Activated CD8-positive, alpha-beta memory T cell treated with anti-CD3 and anti-CD28 coated beads, Interleukin-2, amount 10 ng/mL, durations not matched to agents 7 days and 5 days (primary cell): ENCODE measurements around the gene FAM120A. TPM values are rescaled to one million over a fixed set of nuclear protein-coding genes. Genes with fewer than 3 reads are reported as not detected.
A peak's percentile ranks its signal among the peaks of the same experiment; 100 is the strongest.

Experiments used
- ATAC-seq: fragments of 150-1000 bp; cut with Tn5 transposase; one replicate; pipeline ENCODE4 v1.10.0; 2021; ENCODE audit warnings: moderate library complexity
- CTCF ChIA-PET: fragments of 350-600 bp; sonication (Branson Sonifier 250); formaldehyde crosslinking; loops from one replicate; lab custom pipeline; 2021; ENCODE audit warnings: antibody characterized with exemption; lab: Charles Lee
- DNase-seq: peaks from one replicate; pipeline ENCODE4 v3.0.0-alpha.2; 2020
- H3K27ac Mint-ChIP-seq: one replicate; pipeline ENCODE4 v1.8.0; 2021; ENCODE audit warnings: mild to moderate bottlenecking, mixed read lengths
- H3K27me3 Mint-ChIP-seq: one replicate; pipeline ENCODE4 v1.8.0; 2021; ENCODE audit warnings: mixed read lengths
- H3K36me3 Mint-ChIP-seq: one replicate; pipeline ENCODE4 v1.8.0; 2021; ENCODE audit warnings: mild to moderate bottlenecking, mixed read lengths
- H3K4me1 Mint-ChIP-seq: one replicate; pipeline ENCODE4 v1.8.0; 2021; ENCODE audit warnings: mixed read lengths
- H3K4me3 Mint-ChIP-seq: one replicate; pipeline ENCODE4 v1.8.0; 2021; ENCODE audit warnings: mild to moderate bottlenecking, moderate library complexity, mixed read lengths
- H3K9me3 Mint-ChIP-seq: one replicate; pipeline ENCODE4 v1.8.0; 2022; ENCODE audit warnings: low read depth, mixed read lengths
- total RNA-seq, 2 experiments: library from RNA; stranded (reverse); gene quantifications; one replicate each; pipeline ENCODE4 v1.2.3, GENCODE V29; 2021

FAM120A gene
- total RNA-seq, 2 experiments from 2014 or later: 143 to 155 TPM

DNA sequence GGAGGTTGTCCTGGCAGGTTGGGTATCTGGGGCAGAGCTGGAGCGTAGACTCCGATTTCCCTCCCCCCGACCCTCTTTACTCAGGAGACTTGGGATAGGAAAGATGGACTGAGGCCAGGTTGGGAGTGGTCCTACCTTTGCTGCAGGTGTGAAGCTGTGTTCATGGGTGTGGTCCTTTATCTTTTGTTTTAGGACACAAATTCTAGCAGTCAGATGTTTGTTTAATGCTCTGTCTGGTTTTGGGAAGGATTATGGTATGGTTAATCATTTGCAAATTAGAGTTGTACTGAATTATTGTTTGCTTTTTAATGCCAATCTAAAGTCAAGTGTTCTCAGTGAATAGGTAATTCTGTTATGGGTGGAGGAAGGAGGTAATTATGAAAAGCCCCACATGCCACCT, 16.0 kb downstream of the FAM120A start:
- DNase-seq (no peak), ATAC-seq (no peak)
- no peaks in the 10 kb centered on the region for H3K27me3 Mint-ChIP-seq
- CTCF ChIA-PET: interaction anchor here (2.0 kb wide), 1 partner anchor 13 kb away, joined by 7 read pairs; no protein-coding TSS in a partner anchor
- peak overlapping the region; percentile 84 for H3K27ac Mint-ChIP-seq
- H3K4me3 Mint-ChIP-seq: peak overlapping the region; percentile 11
- H3K4me1 Mint-ChIP-seq: peaks cover 82% of the 10 kb centered on the region
- H3K36me3 Mint-ChIP-seq: peaks cover 21% of the 10 kb centered on the region
- H3K9me3 Mint-ChIP-seq: no peaks in the 10 kb centered on the region

DNA sequence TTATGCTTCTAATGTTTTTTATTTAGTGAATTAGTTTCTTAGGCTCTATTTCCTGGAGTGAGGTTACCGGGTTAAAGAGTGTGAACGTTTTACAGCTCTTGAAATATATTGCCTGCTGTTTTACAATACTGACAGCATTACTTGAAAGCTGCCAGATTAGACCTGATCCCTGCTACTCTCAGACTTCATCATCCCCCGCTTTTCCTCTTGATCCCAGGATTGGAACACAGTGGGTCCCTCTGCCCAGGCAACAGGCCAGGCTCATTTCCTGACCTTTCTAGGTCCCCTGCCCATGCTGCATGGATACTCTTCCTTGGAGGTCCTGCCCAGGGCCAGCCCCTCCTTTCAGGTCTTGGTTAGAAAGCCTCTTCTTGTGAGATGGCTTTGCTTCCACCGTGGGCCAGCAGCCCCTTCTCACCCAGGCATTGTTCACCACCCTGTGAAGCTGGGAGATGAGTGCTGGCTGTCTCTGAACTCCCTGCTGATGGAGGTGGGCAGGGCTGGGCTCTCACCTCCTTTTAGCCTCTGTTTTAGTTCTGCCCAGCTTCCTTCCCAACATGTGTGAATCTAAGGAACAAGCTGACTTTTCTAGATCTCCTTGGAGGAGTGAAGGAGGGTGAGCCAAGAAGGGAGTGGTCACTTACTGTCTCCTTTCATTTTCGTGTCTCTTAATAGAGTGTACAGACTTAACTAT, 17.4 kb downstream of the FAM120A start:
- H3K27ac Mint-ChIP-seq: peak overlapping the region; percentile 76
- DNase-seq: no peak
- peaks cover 67% of the 10 kb centered on the region for H3K4me1 Mint-ChIP-seq
- no peak overlapping the region for H3K4me3 Mint-ChIP-seq
- CTCF ChIA-PET: interaction anchor here (0.6 to 2.0 kb wide), 2 partner anchors 15 to 97 kb away, joined by 3 to 7 read pairs; no protein-coding TSS in a partner anchor
- H3K27me3 Mint-ChIP-seq: no peaks in the 10 kb centered on the region
- H3K9me3 Mint-ChIP-seq: no peaks in the 10 kb centered on the region
- H3K36me3 Mint-ChIP-seq: peaks cover 21% of the 10 kb centered on the region
- peak; percentile 38 for ATAC-seq

DNA sequence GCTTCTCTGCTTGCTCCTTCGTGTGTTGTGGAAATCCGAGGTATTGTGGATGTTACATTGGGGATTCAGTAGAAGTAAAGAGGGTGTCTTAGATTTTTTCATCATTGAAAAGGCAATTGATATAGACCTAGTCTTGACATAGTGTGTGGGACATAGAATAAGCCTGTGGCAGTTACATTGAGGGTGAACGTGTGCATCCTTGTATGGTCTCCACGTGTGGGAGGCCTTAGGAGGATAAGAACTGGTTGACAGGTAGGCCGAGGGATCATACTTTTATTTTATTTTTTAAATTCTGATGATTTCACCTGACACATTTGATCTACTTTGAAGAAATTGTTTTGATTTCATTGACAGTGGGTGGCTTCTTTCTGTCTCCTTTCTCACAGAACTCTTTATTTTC, 18.9 kb downstream of the FAM120A start:
- Mint-ChIP-seq H3K9me3 (no peaks in the 10 kb centered on the region), H3K27me3 (no peaks in the 10 kb centered on the region), H3K36me3 (peaks cover 29% of the 10 kb centered on the region), H3K4me3 (no peak overlapping the region), H3K4me1 (peaks cover 57% of the 10 kb centered on the region), H3K27ac (peak overlapping the region; percentile 69)
- CTCF ChIA-PET: interaction anchor here (2.6 kb wide), 1 partner anchor 17 kb away, joined by 7 read pairs; the partner anchor contains the start of gene FAM120AOS
- DNase-seq (no peak), ATAC-seq (no peak)

DNA sequence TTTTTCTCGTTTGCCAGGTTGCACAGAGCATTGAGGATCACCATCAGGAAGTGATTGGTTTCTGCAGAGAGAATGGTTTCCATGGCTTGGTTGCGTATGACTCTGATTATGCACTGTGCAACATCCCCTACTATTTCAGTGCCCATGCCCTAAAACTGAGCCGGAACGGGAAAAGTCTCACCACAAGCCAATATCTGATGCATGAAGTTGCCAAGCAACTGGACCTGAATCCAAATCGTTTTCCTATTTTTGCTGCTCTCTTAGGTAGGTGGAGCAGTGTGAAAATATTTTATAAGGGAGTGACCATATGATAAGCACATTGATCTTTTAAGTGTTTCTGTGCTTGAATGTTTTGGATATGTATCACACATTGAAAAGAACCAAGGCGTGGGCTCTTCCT, 19.6 kb downstream of the FAM120A start:
- Mint-ChIP-seq H3K36me3 (peaks cover 35% of the 10 kb centered on the region), H3K27me3 (no peaks in the 10 kb centered on the region), H3K4me3 (no peak overlapping the region), H3K4me1 (peaks cover 57% of the 10 kb centered on the region), H3K9me3 (no peaks in the 10 kb centered on the region), H3K27ac (no peak overlapping the region)
- no peak for DNase-seq
- no peak for ATAC-seq
- CTCF ChIA-PET: interaction anchor here (2.6 kb wide), 1 partner anchor 17 kb away, joined by 7 read pairs; the partner anchor contains the start of gene FAM120AOS

DNA sequence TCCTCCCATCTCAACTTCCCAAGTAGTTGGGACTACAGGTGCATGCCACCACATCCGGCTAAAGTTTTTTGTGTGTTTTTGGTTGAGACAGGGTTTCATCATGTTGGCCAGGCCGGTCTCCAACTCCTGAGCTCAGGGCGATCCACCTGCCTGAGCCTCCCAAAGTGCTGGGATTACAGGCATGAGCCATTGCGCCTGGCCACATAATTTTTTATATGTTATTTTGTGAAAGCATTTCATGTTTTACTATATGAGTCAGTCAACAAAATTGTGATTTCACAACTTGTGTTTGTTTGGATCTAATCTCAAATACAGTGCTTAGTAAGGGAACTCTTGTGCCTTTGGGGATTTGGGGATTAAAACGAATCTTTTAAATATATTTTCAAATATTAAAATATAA, 21.9 kb downstream of the FAM120A start:
- Mint-ChIP-seq H3K4me1 (peaks cover 38% of the 10 kb centered on the region), H3K27ac (no peak overlapping the region), H3K36me3 (peaks cover 49% of the 10 kb centered on the region), H3K27me3 (no peaks in the 10 kb centered on the region), H3K9me3 (no peaks in the 10 kb centered on the region), H3K4me3 (no peak overlapping the region)
- CTCF ChIA-PET: no interaction called here
- DNase-seq (no peak), ATAC-seq (no peak)

DNA sequence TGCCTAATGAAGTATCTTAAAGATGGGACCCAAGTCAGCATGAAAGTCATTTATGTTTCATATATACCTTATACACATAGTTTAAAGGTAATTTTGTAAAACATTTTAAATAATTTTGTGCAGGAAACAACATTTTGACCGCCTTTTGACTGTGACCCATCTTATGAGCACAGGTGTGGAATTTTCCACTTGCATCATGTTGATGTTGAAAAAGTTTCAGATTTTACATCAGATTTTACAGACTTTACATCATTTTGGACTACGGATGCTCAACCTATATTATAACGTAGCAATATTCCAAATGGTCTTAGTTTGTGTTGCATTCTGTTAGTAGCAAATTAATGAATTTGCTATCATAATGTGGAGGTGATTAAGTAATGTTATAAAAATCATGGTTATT, 23.6 kb downstream of the FAM120A start:
- CTCF ChIA-PET: no interaction called here
- H3K4me1 Mint-ChIP-seq: peaks cover 29% of the 10 kb centered on the region
- ATAC-seq (no peak), DNase-seq (no peak)
- no peak overlapping the region for H3K27ac Mint-ChIP-seq
- no peaks in the 10 kb centered on the region for H3K27me3 Mint-ChIP-seq
- H3K36me3 Mint-ChIP-seq: peaks cover 57% of the 10 kb centered on the region
- no peak overlapping the region for H3K4me3 Mint-ChIP-seq
- no peaks in the 10 kb centered on the region for H3K9me3 Mint-ChIP-seq

DNA sequence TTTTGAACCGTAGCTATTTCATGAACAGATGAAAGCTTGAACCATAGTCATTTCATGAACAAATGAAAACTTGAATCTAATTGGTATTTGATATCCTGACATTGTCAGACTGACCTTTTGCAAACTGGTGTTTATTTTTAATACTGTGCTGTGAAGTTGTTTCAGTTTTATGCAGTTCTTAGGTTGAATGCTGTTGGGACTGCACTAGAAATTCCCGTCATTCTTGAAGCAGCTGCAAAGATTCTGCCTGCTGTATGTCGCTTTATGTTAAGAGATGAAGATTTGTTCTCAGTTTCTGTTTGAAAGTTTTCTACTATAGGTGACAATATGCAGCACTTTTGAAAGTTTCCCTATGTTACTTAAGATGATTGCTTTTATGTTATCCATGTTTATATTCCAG, 24.4 kb downstream of the FAM120A start:
- H3K4me1 Mint-ChIP-seq: peaks cover 27% of the 10 kb centered on the region
- no peak overlapping the region for H3K4me3 Mint-ChIP-seq
- H3K36me3 Mint-ChIP-seq: peaks cover 56% of the 10 kb centered on the region
- CTCF ChIA-PET: no interaction called here
- DNase-seq: no peak
- no peak overlapping the region for H3K27ac Mint-ChIP-seq
- H3K9me3 Mint-ChIP-seq: no peaks in the 10 kb centered on the region
- H3K27me3 Mint-ChIP-seq: no peaks in the 10 kb centered on the region
- ATAC-seq: no peak

DNA sequence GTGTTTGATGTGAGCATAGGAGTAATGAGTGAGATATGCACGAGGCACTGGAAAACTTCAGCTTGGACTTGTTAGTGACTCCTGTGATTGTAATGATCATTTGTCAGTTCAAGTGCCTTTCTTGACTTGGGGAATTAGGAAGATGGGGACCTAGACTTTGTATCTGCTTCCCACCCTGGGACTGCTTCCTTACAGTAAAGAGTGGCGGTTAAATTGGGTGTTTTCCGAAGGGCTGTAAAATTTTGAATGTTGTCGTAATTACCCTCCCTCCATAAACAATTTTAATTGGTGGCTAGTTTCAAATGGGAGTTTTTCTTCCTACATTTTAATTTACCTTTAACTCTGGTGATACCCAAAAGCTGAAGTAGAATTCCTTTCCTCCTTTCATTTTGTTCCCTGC, 25.4 kb downstream of the FAM120A start:
- no peak for ATAC-seq
- no peak for DNase-seq
- CTCF ChIA-PET: no interaction called here
- Mint-ChIP-seq H3K27me3 (no peaks in the 10 kb centered on the region), H3K36me3 (peaks cover 56% of the 10 kb centered on the region), H3K4me1 (peaks cover 23% of the 10 kb centered on the region), H3K27ac (no peak overlapping the region), H3K4me3 (no peak overlapping the region), H3K9me3 (no peaks in the 10 kb centered on the region)

DNA sequence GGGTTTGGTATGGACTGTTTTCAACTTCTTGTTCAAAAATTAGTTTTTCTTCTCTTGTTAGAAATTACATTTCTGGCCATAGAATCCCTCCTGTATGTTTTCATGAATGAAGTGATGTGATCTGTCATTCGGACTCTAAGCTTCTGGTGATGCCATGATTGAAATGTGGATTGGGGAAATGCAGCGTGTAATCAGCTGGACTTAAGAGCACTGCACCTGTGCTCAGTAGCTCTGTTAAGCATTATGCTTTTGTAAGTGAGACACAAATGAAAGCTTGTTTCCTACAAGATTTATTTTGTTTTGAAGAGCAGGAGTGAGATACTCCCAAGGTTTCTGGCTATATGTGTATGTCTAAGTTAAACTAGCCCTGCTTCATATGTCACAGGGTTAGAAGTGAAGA, 25.9 kb downstream of the FAM120A start:
- ATAC-seq (no peak), DNase-seq (no peak)
- CTCF ChIA-PET: interaction anchor here (0.8 kb wide), 1 partner anchor 9 kb away, joined by 3 read pairs; no protein-coding TSS in a partner anchor
- no peak overlapping the region for H3K27ac Mint-ChIP-seq
- H3K36me3 Mint-ChIP-seq: peaks cover 56% of the 10 kb centered on the region
- H3K27me3 Mint-ChIP-seq: no peaks in the 10 kb centered on the region
- H3K4me3 Mint-ChIP-seq: no peak overlapping the region
- no peaks in the 10 kb centered on the region for H3K9me3 Mint-ChIP-seq
- peaks cover 23% of the 10 kb centered on the region for H3K4me1 Mint-ChIP-seq

DNA sequence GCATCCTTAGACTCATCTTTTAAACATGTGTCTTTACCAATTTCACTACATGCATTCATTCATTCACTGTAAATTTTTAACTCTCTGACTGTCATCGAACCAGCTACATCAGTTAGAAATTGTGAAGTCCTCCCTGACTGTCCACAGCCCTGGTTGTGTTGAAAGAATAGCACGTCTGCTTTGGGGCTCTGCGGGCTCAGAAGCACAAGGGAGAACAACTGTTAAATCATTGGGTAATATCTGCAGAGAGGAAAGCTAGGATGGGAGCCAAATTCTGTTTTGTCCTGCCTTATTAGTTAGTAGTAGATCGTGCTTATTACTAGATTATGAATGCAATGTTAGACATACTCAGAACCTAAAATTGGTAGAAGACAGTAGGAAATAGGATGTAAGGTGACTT, 28.2 kb downstream of the FAM120A start:
- CTCF ChIA-PET: interaction anchor here (1.5 kb wide), 1 partner anchor 26 kb away, joined by 4 read pairs; the partner anchor contains the start of gene FAM120AOS
- Mint-ChIP-seq H3K4me3 (no peak overlapping the region), H3K27me3 (no peaks in the 10 kb centered on the region), H3K36me3 (peaks cover 57% of the 10 kb centered on the region), H3K27ac (no peak overlapping the region), H3K9me3 (no peaks in the 10 kb centered on the region), H3K4me1 (peaks cover 22% of the 10 kb centered on the region)
- ATAC-seq (no peak), DNase-seq (no peak)

DNA sequence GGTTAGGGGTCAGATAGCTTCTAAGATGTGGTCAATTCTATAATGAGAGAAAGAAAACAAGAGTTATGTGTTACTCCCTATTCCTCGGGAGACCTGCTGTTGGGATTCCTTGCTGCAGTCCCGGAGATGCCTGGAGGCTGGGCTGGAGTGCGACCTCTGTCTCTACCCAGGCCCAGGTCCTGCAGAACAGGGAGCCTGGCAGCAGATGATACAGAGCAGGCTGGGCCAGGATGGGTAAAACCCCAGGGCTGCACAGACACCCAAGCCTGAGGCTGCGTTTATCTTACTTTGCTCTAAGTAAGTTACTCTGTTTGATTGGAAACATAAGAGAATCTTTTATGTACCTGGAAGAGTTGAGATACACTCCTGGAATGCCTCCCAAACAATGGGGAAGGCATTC, 28.8 kb downstream of the FAM120A start:
- Mint-ChIP-seq H3K27me3 (no peaks in the 10 kb centered on the region), H3K4me1 (peaks cover 23% of the 10 kb centered on the region), H3K27ac (no peak overlapping the region), H3K4me3 (no peak overlapping the region), H3K9me3 (no peaks in the 10 kb centered on the region), H3K36me3 (peaks cover 59% of the 10 kb centered on the region)
- ATAC-seq: no peak
- CTCF ChIA-PET: interaction anchor here (1.5 kb wide), 1 partner anchor 26 kb away, joined by 4 read pairs; the partner anchor contains the start of gene FAM120AOS
- DNase-seq: no peak

DNA sequence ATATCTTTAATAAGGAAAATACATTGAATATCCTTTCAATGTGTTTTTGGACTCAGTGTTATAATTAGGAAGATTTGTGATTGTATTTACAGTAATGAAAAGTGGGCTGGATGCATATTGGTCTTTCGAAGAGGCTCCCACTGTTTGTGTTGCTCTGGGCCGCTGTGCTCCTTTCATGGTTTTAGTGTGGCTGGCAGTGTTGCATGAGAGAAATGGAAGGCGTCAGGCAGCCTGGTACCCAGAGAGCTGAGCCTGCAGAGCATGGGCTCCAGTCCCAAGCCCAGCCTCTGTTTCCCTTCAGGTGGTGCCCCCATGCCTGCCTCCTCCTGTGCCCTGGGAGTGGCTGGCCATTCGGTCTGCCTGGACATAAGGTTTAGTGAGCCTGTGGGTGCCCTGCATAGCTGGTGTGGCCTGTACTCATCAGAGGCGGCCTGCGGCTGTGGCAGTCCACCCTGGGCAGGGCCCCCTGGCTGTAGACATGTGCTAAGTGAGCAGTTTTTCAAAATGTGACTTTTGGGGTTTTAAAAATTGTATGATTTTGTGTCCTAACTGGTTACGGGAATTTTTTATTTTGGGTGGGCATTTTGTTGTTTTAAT, 29.3 kb downstream of the FAM120A start:
- peak overlapping the region; percentile 24 for H3K27ac Mint-ChIP-seq
- ATAC-seq: no peak
- no peak for DNase-seq
- H3K36me3 Mint-ChIP-seq: peaks cover 60% of the 10 kb centered on the region
- no peaks in the 10 kb centered on the region for H3K9me3 Mint-ChIP-seq
- H3K4me3 Mint-ChIP-seq: no peak overlapping the region
- CTCF ChIA-PET: no interaction called here
- no peaks in the 10 kb centered on the region for H3K27me3 Mint-ChIP-seq
- peaks cover 21% of the 10 kb centered on the region for H3K4me1 Mint-ChIP-seq

DNA sequence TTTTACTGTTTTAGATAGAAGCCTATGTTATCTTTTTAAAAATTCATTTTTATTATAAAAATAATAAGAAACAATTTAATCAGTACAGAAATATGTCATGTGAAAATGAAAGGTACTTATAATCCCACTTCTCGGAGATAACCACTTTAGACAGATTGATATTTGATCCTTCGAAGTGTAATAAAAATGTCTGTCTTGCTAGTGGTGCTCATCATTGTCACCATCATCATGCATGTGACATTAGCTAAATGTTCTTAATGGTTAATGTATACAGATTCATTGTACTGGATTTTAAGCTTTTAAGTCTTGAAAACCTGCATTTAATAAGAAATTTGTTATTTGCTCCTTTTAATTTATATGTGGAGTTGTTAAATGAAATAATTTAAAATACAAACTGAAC, 32.0 kb downstream of the FAM120A start:
- Mint-ChIP-seq H3K36me3 (peaks cover 63% of the 10 kb centered on the region), H3K4me3 (no peak overlapping the region), H3K27me3 (no peaks in the 10 kb centered on the region), H3K9me3 (no peaks in the 10 kb centered on the region), H3K27ac (no peak overlapping the region), H3K4me1 (peaks cover 28% of the 10 kb centered on the region)
- DNase-seq (no peak), ATAC-seq (no peak)
- CTCF ChIA-PET: interaction anchor here (0.5 kb wide), 1 partner anchor 289 kb away, joined by 3 read pairs; no protein-coding TSS in a partner anchor

DNA sequence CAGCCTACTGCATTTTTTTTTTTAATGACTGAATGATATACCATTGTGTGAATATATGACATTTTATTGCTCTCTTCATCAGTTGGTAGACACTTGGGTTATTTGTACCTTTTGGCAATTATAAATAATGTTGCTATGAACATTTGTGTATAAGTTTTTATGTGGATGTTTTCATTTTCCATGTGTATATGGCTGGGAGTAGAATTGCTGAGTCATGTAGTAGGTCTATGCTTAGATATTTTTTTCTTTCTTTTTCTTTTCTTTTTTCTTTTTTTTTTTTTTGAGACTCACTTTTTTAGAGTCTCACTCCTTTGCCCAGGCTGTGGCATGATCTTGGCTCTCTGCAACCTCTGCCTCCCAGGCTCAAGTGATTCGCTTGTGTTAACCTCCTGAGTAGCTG, 34.8 kb downstream of the FAM120A start:
- CTCF ChIA-PET: interaction anchor here (0.6 kb wide), 1 partner anchor 9 kb away, joined by 3 read pairs; no protein-coding TSS in a partner anchor
- Mint-ChIP-seq H3K4me3 (no peak overlapping the region), H3K27me3 (no peaks in the 10 kb centered on the region), H3K9me3 (no peaks in the 10 kb centered on the region), H3K36me3 (peaks cover 62% of the 10 kb centered on the region), H3K27ac (peak overlapping the region; percentile 34), H3K4me1 (peaks cover 19% of the 10 kb centered on the region)
- no peak for ATAC-seq
- no peak for DNase-seq
